ENCODE results near the gene GALNT18. TPM values are rescaled to one million over a fixed set of nuclear protein-coding genes. Genes with fewer than 3 reads are reported as not detected.
A peak's percentile ranks its signal among the peaks of the same experiment; 100 is the strongest.

The GALNT18 gene
- total and polyA plus RNA-seq, 2 of the 4 experiments (the other 2 are of a cell fraction), result 9.5 to 11.3 TPM

- POLR2A ChIA-PET (ENCODE audit: unreplicated experiment), result no interaction called here
- H3K4me1 ChIP-seq (ENCODE audit: control insufficient read depth, insufficient read depth, low read length), result 0 out of 2 replicates have a peak, but pooled peaks cover 2% of the 10 kb centered on the region
- no peak overlapping the region for H3K27ac ChIP-seq (ENCODE audit: insufficient read depth, low read length)
- CTCF ChIA-PET, result interaction anchor here (1.0 kb wide), 1 partner anchor 14 kb away, joined by 8 read pairs; no protein-coding TSS in a partner anchor
- dilution Hi-C loops (cut with HindIII; ENCODE audit: low sequenced_read_pairs, unreplicated experiment) (no loop called here), intact Hi-C loops (cut with micrococcal nuclease) (no loop called here), in situ Hi-C loops (cut with MboI; ENCODE audit: low sequenced_read_pairs) (no loop called here)
- no peak overlapping the region for H2AFZ ChIP-seq (replicated peaks; ENCODE audit: low read length, poor library complexity)
- no peak overlapping the region for H3K18ac ChIP-seq (ENCODE audit: low read depth, low read length)
- H3K9ac ChIP-seq (ENCODE audit: low read depth, low read length), result no peak overlapping the region
- H3K4me3 ChIP-seq (ENCODE audit: insufficient read depth, low read depth, low read length), result no peak overlapping the region
- no peaks in the 10 kb centered on the region for H3K36me3 ChIP-seq (ENCODE audit: control insufficient read depth, insufficient read depth, low read length)
- no peak overlapping the region for H2BK5ac ChIP-seq (ENCODE audit: low read depth, low read length, poor library complexity, severe bottlenecking)
- no peak overlapping the region for H4K5ac ChIP-seq (ENCODE audit: low read depth, low read length)
- ATAC-seq (ENCODE audit: low read depth) (peak; percentile 72), DNase-seq (peak; percentile 38)
- H2BK15ac ChIP-seq (ENCODE audit: low read depth, low read length), result no peak overlapping the region
- no peak overlapping the region for H3K4ac ChIP-seq (ENCODE audit: low read depth, low read length)
- no peak overlapping the region for H2AK9ac ChIP-seq (replicated peaks; ENCODE audit: low read depth, low read length, poor library complexity)
- no peaks in the 10 kb centered on the region; the same call in 1 of the 2 replicates for H4K20me1 ChIP-seq (ENCODE audit: insufficient read depth, low read length)
- H3K9me3 ChIP-seq (ENCODE audit: control insufficient read depth, insufficient read depth, low read length), result no peaks in the 10 kb centered on the region
- no TSS peak for BruUV-seq (replicated peaks)
- no peak overlapping the region for H2BK20ac ChIP-seq (ENCODE audit: low read depth, low read length)
- H4K8ac ChIP-seq (ENCODE audit: low read depth in 2 of 2, low read length in 2 of 2), result no peak overlapping the region
- H2BK120ac ChIP-seq (ENCODE audit: low read depth, low read length), result no peak overlapping the region
- TF ChIP-seq CHD1 (IDR thresholded peaks at IDR 0.05; ENCODE audit: low read depth, low read length) (no peak), RFX5 (IDR thresholded peaks at IDR 0.05; ENCODE audit: low read depth, low read length) (no peak), MAFK (IDR thresholded peaks at IDR 0.05; ENCODE audit: low read depth, low read length) (no peak), POLR2A (IDR thresholded peaks at IDR 0.05; ENCODE audit: low read depth, low read length) (no peak), CEBPB (IDR thresholded peaks at IDR 0.05; ENCODE audit: low read depth, low read length) (no peak), CTCF (conservative IDR thresholded peaks at IDR 0.05; ENCODE audit: low read depth, low read length) (no peak), NFE2L2 (IDR thresholded peaks at IDR 0.05; ENCODE audit: low read depth, low read length) (no peak), FOS (IDR thresholded peaks at IDR 0.05; ENCODE audit: low read depth, low read length) (no peak), RAD21 (IDR thresholded peaks at IDR 0.05; ENCODE audit: low read length) (no peak), BHLHE40 (IDR thresholded peaks at IDR 0.05; ENCODE audit: low read depth, low read length) (no peak), MXI1 (IDR thresholded peaks at IDR 0.05; ENCODE audit: borderline replicate concordance, low read depth, low read length) (no peak), MAZ (IDR thresholded peaks at IDR 0.05; ENCODE audit: borderline replicate concordance, low read depth, low read length) (no peak)
- H3K79me1 ChIP-seq (ENCODE audit: low read depth in 1 of 2, low read length in 2 of 2), result no peaks in the 10 kb centered on the region
- H3K23ac ChIP-seq (ENCODE audit: low read depth, low read length), result no peak overlapping the region
- no peak overlapping the region for H3K14ac ChIP-seq (replicated peaks; ENCODE audit: low read depth, low read length)
- H3K4me2 ChIP-seq (ENCODE audit: low read depth, low read length), result no peak overlapping the region
- H2AK5ac ChIP-seq (ENCODE audit: low read depth, low read length), result no peak overlapping the region
- no peaks in the 10 kb centered on the region for H3K9me1 ChIP-seq (ENCODE audit: insufficient read depth, low read length)
- no peak overlapping the region for H4K91ac ChIP-seq (ENCODE audit: insufficient read depth, low read depth, low read length)
- WGBS, 2 experiments (ENCODE audit: extremely low coverage in 2 of 2, insufficient read length in 1 of 2), result no CpG with 5 or more reads among the region's 3 CpGs
- no peak overlapping the region for H3K56ac ChIP-seq (ENCODE audit: extremely low read depth, insufficient read depth, low read length)
- peaks cover 7% of the 10 kb centered on the region; the same call in 1 of the 2 replicates for H3K27me3 ChIP-seq (ENCODE audit: control insufficient read depth, insufficient read depth, low read length)
Measured at GRCh38 chr11:11480971-11481370, 140.8 kb downstream of the GALNT18 start.

Data from IMR-90 (cell line).